ENCODE results near the gene AKAP11. TPM values are rescaled to one million over a fixed set of nuclear protein-coding genes. Genes with fewer than 3 reads are reported as not detected.

The AKAP11 gene
- total RNA-seq, 1 donor from 2014 or later: 30.6 TPM

DNA sequence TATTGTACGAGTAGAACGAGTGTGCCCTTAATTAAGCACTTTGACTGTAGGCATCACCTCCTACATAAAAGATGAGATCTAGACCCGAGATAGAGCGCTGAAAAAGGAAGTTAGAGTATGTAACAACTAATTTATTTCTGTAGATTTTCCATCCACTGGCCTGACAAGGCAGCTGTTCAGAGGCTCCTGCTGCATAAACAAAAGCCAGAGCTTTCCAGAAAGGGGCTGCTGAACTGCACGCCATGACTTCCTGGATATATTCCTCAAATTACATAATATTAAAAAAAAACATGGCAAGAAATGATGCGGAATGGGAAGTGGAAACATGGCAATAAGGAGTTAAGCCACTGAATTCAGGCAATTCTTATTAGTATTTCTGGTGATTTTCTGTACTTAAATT, 89.7 kb downstream of the AKAP11 start:
- TF ChIP-seq, protein P1, sequence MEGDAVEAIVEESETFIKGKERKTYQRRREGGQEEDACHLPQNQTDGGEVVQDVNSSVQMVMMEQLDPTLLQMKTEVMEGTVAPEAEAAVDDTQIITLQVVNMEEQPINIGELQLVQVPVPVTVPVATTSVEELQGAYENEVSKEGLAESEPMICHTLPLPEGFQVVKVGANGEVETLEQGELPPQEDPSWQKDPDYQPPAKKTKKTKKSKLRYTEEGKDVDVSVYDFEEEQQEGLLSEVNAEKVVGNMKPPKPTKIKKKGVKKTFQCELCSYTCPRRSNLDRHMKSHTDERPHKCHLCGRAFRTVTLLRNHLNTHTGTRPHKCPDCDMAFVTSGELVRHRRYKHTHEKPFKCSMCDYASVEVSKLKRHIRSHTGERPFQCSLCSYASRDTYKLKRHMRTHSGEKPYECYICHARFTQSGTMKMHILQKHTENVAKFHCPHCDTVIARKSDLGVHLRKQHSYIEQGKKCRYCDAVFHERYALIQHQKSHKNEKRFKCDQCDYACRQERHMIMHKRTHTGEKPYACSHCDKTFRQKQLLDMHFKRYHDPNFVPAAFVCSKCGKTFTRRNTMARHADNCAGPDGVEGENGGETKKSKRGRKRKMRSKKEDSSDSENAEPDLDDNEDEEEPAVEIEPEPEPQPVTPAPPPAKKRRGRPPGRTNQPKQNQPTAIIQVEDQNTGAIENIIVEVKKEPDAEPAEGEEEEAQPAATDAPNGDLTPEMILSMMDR (IDR thresholded peaks at IDR 0.05; ENCODE audit: unreplicated experiment): no peak
- no peak overlapping the region for H3K27ac Mint-ChIP-seq
- H3K27me3 Mint-ChIP-seq: no peaks in the 10 kb centered on the region
- DNase-seq (ENCODE audit: low spot score, unreplicated experiment): no peak
- no peaks in the 10 kb centered on the region for H3K36me3 Mint-ChIP-seq (ENCODE audit: insufficient read depth)
- H3K4me3 Mint-ChIP-seq (ENCODE audit: low read depth): no peak overlapping the region
- H3K4me1 Mint-ChIP-seq (ENCODE audit: low read depth): no peaks in the 10 kb centered on the region
- H3K9me3 Mint-ChIP-seq (ENCODE audit: low read depth): no peaks in the 10 kb centered on the region

DNA sequence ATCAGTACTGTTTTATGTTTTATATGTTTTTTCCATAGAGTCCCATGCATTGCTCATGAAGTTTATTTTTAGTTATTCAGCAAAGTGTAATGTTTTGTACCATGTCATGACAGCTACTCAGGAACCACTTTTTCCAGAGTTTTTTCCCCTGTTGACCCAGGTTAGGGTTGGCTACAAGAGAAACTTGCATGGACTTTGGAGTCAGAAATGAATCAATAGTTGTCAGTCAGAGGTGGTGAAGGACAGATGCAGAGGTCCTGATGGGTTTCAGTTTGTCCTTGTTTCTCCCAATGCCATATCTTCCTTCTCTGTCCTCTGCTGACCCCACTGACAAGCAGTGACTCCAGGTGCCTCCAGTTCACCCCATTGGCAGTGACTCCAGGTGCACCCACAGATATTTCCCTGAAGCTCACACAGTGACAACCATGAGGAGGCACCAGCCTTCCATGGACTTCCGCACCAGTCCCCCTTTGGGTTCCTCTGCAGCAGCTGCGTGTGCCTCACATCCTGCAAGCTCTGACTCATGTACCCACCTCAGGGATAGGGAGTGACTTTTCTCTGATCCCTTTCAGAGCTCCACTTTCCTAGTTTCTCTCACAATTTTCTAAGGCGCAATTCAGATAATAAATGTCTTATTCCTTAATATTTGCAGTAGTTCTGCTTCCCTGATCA, 92.1 kb downstream of the AKAP11 start:
- H3K27ac Mint-ChIP-seq: no peak overlapping the region
- no peaks in the 10 kb centered on the region for H3K4me1 Mint-ChIP-seq (ENCODE audit: low read depth)
- TF ChIP-seq, protein P1 (IDR thresholded peaks at IDR 0.05; ENCODE audit: unreplicated experiment): no peak
- H3K9me3 Mint-ChIP-seq (ENCODE audit: low read depth): no peaks in the 10 kb centered on the region
- H3K4me3 Mint-ChIP-seq (ENCODE audit: low read depth): no peak overlapping the region
- no peaks in the 10 kb centered on the region for H3K36me3 Mint-ChIP-seq (ENCODE audit: insufficient read depth)
- no peak for DNase-seq (ENCODE audit: low spot score, unreplicated experiment)
- H3K27me3 Mint-ChIP-seq: no peaks in the 10 kb centered on the region

DNA sequence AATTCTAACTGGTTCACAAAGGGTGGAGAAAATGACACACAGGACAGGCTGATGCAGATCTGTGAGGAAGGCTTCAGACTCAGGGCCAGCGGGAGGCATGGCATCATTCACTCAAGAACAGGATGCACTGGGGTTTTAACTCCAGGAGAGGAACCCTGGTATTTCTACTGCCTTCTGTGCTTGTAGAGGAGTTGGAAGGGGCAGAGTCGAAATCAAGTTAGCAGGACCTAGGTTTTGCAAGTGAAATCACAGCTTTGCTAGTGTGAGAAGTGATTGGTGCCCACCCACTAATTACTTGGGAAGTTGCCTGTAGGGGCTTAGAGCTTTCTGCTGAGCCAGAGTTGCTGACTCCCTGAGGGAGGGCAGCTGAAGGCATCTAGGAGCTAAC, 92.7 kb downstream of the AKAP11 start:
- Mint-ChIP-seq H3K36me3 (ENCODE audit: insufficient read depth) (no peaks in the 10 kb centered on the region), H3K27ac (no peak overlapping the region), H3K4me1 (ENCODE audit: low read depth) (no peaks in the 10 kb centered on the region), H3K4me3 (ENCODE audit: low read depth) (no peak overlapping the region), H3K9me3 (ENCODE audit: low read depth) (no peaks in the 10 kb centered on the region), H3K27me3 (no peaks in the 10 kb centered on the region)
- DNase-seq (ENCODE audit: low spot score, unreplicated experiment): no peak
- TF ChIP-seq, protein P1 (IDR thresholded peaks at IDR 0.05; ENCODE audit: unreplicated experiment): no peak

DNA sequence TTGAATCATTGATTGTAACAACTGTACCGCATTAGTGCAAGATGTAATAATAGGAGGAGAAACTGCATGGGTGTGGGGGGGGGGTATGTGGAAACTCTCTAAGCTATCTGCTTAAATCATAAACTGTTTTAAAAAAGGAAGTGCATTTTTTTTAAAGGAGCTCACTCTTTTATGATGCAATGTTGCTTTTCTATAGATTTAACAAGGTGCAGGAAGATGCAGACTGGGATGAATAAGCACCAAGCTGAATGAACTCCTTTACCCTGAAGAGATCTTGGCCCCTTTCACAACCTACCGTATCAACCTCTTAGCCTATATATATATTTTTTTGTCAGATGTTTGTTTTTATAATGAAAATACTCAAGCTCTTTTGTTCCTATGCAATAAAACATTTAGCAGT, 95.9 kb downstream of the AKAP11 start:
- no peaks in the 10 kb centered on the region for H3K4me1 Mint-ChIP-seq (ENCODE audit: low read depth)
- no peak overlapping the region for H3K27ac Mint-ChIP-seq
- TF ChIP-seq, protein P1 (IDR thresholded peaks at IDR 0.05; ENCODE audit: unreplicated experiment): no peak
- H3K36me3 Mint-ChIP-seq (ENCODE audit: insufficient read depth): no peaks in the 10 kb centered on the region
- H3K9me3 Mint-ChIP-seq (ENCODE audit: low read depth): no peaks in the 10 kb centered on the region
- no peak overlapping the region for H3K4me3 Mint-ChIP-seq (ENCODE audit: low read depth)
- no peak for DNase-seq (ENCODE audit: low spot score, unreplicated experiment)
- H3K27me3 Mint-ChIP-seq: no peaks in the 10 kb centered on the region

DNA sequence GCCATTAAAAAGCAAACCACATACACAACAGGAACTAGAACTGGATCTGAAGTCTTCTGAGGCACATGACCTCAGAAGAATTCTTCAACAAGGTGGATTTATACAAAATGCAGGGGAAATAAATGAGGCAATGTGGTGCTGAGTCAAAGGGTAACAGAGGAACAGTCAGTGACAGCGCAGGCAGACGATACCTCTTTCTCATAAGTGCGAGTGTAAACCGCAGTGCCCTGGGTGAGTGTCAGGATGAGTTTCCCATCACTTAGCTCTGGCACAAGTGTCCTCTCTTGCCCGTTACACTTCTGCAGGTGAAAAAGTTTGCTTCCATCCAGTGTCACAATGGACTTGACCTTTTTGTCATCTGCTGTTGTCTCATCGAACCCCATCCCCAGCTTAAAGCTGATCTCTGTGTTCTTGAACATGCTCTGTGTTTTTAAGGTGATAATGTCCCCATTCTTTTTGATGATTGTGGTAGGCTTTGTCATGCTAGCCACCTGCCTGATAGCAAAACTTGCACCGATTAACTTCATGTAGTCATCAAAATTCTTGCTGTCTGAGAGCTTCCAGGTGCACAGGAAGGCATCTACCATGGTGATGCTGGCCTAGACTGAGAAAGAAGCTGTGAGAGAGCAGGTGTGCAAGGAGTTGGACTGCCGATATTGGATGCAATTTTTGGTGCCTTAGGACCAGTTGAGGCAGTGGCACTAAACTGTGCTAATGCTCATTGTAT, 97.3 kb downstream of the AKAP11 start:
- DNase-seq (ENCODE audit: low spot score, unreplicated experiment): no peak
- no peaks in the 10 kb centered on the region for H3K36me3 Mint-ChIP-seq (ENCODE audit: insufficient read depth)
- H3K4me1 Mint-ChIP-seq (ENCODE audit: low read depth): no peaks in the 10 kb centered on the region
- no peaks in the 10 kb centered on the region for H3K27me3 Mint-ChIP-seq
- H3K4me3 Mint-ChIP-seq (ENCODE audit: low read depth): no peak overlapping the region
- H3K27ac Mint-ChIP-seq: no peak overlapping the region
- H3K9me3 Mint-ChIP-seq (ENCODE audit: low read depth): no peaks in the 10 kb centered on the region
- TF ChIP-seq, protein P1 (IDR thresholded peaks at IDR 0.05; ENCODE audit: unreplicated experiment): no peak

Data from progenitor cell of endocrine pancreas (in vitro differentiated cells).